Suppressor macrophage treated with lipopolysaccharide for 4 hours (primary cell): ENCODE results near the gene RPS18.
"Not testable (repeated sequence)": the region's sequence is repeated elsewhere in the genome, so short reads cannot be mapped to it uniquely, and the experiment has no call there.

Experiments
- DNase-seq: peaks from one replicate; pipeline ENCODE4 v3.0.0-alpha.2; 2020

Gene RPS18

DNA sequence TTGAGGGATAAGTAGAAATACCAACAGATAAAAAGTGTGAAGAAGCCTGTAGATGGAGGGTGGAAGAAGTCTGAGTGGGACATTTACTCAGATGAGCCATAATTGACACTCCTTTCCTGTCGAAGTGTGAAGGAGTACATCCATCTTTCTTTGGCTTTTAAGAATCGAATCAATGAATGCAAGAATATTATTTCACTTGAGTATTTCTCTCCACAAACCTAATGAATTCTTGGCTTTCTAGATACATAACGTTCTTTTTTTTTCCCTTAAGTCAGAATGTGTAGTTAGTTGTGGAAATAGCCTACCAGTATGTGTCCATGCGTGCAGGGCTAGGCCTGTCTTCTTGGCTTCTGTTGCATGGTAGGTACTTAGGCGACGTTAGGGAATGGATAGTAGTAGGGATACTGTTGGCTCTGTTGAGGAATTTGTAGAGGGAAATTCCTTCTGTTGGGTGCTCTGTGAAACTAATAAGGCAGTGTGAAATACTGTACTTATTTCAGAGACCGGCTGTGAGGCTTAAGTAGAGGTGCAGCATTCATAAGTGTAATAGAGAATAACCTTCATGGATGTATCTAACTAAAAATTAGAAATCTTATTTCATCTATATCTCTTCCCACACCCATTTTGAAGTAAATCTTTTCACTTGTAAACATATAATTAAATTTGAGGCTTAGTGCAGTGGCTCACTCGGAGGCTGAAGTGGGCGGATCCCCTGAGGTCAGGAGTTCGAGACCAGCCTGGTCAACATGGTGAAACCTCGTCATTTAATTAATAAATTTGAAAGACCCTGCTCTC is 1.5 kb downstream of the RPS18 start:
- DNase-seq, result no peak

DNA sequence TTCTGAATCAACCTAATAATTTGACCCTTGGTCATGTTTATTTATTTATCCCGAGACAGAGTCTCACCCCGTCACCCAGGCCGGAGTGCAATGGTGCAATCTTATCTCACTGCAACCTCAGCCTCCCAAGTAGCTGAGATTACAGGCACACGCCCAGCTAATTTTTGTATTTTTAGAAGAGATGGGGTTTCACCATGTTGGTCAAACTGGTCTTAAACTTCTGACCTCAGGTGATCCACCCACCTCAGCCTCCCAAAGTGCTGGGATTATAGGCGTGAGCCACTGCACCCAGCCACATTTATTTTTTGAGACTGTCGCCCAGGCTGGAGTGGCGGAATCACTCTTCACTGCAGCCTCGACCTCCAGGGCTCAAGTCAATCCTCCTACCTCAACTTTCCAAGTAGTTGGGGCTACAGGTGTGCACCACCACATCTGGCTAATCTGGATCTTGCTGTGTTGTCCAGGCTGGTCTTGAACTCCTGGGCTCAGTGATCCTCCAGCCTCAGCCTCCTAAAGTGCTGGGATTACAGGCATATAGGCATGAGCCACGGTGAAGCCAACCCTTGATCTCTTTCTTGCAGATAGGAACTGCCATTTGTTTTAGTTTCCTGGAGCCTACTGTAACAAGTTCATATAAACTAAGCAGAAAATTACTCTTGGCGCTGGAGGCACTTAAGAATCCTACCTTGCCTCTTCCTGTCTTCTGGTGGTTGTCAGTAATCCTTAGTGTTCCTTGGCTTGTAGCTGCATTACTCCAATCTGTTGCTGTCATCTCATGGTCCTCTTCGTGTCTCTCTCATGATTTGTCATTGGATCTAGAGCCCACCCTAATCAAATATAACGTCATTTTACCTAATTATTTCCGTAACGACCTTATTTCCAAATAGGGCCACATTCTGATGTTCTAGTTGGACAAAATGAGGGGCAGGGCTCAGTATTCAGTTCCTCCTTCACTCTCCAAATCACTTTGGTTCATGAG is 2.3 kb downstream of the RPS18 start:
- no peak for DNase-seq

DNA sequence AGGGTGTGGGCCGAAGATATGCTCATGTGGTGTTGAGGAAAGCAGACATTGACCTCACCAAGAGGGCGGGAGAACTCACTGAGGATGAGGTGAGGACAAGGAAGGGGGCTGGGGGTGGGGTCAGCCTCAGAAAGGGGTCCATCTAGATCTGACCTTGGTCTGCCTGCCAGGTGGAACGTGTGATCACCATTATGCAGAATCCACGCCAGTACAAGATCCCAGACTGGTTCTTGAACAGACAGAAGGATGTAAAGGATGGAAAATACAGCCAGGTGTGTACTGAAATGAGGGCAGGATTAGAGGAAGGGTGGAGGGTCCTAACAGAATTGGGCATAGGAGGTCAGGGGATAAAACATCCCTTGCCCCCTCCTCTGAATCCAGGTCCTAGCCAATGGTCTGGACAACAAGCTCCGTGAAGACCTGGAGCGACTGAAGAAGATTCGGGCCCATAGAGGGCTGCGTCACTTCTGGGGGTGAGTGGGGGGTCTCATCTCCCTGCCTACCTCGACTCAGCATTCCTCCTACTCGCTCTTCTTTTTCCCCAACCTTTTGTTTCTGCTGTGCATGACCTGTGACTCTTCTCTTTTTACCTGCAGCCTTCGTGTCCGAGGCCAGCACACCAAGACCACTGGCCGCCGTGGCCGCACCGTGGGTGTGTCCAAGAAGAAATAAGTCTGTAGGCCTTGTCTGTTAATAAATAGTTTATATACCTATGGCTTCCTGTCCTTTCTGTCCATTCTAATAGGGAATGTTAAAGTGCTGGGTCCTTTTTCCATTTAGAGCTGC is 4.1 kb downstream of the RPS18 start:
- DNase-seq, result not testable (repeated sequence)

DNA sequence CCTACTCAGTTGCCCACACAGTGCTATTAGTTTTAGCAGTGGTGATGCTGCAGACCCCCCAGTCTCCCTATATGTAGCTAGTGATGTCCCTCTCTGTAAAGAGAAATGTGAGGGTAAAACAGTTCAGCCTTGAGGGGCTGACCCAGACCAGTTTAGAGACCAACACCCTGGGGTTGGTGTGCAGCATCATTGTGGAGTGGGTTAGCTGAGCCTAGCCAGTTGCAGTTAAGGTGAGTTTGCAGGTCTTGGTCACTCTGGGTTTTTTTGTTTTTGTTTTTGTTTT is 4.6 kb downstream of the RPS18 start:
- no peak for DNase-seq

DNA sequence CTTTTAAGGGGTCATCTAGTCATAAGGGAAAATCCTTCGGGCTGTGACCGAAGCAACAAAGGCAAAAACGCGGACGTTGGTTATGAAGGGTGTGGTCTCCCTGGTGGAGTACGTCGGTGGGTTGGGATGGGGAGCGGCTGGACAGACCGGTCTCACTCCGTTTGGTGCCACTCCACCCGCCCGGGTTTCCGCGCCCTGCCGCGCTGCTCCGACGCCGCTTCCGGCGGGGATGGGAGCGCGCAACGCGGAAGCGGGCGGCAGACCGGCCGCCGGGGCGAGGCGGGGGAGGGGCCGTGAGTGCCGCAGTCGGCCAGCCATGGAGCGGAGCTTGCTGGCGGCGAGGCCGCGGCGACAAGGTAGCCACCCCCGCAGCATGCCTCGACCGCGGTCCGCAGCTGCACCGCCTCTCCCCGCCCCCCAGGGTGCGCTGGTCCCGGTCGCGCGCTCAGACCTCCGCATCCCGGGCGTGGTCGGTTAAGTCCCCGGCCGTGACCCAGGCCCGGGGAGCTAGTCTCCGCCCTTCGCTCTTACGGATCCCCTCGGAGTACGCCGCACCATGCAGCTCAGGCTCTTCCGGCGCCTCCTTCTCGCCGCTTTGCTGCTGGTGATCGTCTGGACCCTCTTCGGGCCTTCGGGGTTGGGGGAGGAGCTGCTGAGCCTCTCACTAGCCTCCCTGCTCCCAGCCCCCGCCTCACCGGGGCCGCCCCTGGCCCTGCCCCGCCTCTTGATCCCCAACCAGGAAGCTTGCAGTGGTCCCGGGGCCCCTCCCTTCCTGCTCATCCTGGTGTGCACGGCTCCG is 5.2 kb downstream of the RPS18 start, which contains the start of gene B3GALT4:
B3GALT4 (plus strand) TSS at position 260 of the 799 bp plus-strand sequence; CDS start at position 557, 297 bp downstream.
- peak; percentile 72 for DNase-seq

DNA sequence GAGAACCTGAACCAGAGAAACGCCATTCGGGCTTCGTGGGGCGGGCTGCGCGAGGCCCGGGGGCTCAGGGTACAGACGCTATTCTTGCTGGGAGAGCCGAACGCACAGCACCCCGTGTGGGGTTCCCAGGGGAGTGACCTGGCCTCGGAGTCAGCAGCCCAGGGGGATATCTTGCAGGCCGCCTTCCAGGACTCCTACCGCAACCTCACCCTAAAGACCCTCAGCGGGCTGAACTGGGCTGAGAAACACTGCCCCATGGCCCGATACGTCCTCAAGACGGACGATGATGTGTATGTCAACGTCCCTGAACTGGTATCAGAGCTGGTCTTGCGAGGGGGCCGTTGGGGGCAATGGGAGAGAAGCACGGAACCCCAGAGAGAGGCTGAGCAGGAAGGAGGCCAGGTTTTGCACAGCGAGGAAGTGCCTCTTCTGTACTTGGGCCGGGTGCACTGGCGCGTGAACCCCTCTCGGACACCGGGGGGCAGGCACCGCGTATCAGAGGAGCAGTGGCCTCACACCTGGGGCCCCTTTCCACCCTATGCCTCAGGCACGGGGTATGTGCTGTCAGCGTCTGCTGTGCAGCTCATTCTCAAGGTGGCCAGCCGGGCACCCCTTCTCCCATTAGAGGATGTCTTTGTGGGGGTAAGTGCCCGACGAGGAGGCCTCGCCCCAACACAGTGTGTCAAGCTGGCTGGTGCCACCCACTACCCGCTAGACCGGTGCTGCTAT is 6.0 kb downstream of the RPS18 start:
- no peak for DNase-seq

DNA sequence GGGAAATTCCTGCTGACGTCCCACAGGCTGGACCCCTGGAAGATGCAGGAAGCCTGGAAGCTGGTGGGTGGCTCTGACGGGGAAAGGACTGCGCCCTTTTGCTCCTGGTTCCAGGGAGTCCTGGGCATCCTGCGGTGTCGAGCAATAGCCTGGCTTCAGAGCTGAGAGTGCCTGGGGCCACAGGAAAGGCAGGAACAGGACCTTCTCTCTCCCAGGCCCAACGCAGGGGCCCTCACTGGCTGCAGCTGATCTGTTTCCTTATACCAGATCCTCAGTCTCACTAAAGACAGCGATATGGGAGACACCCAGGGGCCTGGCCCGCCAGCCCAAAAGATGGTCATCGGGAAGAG is 6.5 kb downstream of the RPS18 start:
- no peak for DNase-seq

DNA sequence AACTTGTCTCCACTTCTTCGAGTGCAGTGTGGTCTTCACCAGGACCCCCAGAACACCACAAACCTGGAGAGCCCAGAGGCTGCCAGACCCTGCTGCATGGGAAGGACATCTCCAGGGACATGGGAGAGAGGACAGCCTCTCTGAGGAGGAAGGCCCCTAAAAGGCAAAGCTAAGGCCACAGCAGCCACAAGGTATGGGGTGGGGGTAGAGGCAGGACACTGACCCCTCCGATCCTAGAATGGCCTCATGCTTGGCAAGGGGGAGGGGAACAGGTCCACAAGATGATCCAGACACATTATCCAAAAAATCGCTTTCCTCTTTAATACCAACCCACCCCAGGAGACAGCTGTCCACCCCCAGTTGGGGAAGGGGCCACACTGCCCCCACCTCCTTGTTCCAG is 6.9 kb downstream of the RPS18 start:
- DNase-seq, result no peak

DNA sequence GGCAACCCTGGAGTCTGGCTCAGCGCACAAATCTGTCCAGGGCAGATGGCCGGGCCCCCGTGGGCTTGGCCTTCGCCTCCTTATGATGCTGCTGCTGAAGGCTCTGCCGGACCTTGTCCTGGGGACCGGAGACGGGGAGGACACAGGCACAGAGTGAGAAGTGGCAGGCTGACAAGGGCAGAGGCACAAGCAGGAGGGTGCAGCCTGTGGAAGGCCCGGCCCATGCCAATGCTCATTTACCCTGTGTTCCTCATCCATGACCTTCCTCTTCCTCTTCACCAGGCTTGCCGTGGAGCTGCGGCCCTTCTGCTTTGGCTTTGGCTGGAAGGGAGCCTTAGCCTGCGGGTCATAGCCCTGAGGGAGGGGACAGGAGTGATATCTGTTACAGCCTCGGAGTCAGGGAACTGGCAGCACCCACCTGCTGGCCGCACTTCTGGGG is 7.4 kb downstream of the RPS18 start:
- DNase-seq, result no peak

DNA sequence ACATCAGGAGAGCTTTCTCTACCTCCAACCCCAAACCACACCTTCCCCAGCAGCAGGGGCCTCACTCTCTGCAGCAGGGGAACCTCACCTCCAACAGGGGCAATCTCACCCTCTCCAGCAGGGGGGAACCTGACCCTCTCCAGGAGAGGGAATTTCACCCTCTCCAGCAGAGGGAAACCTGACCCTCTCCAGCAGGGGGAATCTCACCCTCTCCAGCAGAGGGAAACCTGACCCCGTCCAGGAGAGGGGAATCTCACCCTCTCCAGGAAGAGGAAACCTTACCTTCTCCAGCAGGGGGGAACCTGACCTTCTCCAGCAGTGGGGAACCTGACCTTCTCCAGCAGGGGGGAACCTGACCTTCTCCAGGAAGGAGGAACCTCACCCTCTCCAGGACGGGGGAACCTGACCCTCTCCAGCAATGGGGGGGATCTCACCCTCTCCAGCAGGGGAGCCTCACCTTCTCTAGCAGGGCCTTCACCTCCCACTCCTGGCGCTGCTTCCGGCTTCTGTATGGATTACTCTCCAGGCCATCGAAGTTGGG is 8.2 kb downstream of the RPS18 start:
- DNase-seq, result peak; percentile 47

DNA sequence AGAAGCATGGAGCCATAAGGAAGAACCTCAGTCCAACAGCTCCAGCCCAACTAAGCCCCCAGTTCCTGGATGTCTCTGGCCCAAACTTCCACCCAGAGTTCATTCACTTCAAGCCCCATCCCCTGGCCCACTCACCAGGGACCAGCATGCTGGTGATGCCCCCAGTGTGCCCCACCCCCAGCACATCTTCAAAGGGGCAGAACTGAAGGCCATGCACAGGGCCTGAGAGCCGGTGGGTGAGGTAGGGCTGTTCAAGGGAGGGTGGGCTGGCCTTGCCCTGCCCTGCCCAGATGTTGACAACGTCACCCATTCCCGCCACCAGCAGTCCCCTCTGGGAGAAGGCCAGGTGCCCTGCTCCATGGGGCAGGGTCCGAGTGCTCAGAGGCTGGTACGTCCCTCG is 8.7 kb downstream of the RPS18 start:
- DNase-seq, result no peak

DNA sequence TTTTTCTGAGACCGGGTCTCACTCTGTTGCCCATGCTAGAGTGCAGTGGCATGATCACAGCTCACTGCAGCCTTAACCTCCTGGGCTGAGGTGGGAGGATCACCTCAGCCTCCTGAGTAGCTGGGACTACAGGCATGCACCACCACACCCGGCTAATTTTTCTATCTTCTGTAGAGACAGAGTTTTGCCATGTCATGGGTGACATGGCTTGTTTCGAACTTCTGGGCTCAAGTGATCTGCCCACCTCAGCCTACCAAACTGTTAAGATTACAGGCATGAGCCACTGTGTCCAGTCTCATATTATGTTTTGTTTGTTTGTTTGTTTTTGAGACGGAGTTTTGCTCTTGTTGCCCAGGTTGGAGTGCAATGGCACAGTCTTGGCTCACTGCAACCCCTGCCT is 13.3 kb downstream of the RPS18 start:
- DNase-seq, result not testable (repeated sequence)

DNA sequence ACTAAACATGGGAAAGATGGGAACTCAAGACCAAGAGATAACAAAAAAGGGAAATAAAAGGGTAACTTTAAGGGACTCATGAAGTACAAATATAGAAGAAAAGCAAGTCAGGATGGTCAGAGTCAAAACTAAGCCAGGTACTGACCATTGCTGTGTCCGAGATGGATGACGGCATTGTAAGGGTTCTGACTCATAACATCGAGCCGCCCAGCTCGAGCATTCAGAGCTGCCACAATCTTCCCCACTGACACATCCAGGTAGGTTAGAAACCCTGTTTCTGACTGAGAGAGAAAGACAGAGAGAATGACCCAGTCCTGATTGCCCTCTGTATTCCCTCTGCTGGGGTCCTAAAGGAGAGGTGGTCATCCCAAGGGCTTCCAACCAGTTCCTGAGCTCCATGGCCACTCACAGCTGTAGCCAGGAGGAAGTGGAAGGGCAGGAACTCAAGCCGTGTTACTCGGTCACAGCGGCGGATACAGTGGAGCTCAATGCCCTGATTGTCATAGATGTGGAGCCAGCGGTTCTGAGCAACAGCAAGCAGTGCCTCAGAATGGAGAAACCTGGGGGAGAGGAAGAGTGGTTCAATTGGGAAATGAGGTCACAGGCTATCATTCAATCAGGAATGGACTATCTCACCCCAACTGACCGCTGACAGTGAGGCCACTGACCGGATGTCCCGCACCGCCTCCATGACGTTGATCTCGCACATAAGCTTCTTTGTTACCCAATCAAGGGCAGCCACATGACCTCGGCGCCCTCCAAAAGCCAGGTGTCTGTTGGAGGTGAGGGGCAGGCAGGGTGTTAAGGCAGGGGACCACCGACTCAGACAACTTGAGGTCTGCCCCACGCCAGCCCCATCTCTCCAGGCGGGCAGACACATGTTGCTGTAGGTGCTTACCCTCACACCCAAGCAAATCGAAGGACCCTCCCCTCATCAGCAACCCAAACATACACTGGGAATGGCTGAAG is 15.4 kb downstream of the RPS18 start:
- no peak for DNase-seq

DNA sequence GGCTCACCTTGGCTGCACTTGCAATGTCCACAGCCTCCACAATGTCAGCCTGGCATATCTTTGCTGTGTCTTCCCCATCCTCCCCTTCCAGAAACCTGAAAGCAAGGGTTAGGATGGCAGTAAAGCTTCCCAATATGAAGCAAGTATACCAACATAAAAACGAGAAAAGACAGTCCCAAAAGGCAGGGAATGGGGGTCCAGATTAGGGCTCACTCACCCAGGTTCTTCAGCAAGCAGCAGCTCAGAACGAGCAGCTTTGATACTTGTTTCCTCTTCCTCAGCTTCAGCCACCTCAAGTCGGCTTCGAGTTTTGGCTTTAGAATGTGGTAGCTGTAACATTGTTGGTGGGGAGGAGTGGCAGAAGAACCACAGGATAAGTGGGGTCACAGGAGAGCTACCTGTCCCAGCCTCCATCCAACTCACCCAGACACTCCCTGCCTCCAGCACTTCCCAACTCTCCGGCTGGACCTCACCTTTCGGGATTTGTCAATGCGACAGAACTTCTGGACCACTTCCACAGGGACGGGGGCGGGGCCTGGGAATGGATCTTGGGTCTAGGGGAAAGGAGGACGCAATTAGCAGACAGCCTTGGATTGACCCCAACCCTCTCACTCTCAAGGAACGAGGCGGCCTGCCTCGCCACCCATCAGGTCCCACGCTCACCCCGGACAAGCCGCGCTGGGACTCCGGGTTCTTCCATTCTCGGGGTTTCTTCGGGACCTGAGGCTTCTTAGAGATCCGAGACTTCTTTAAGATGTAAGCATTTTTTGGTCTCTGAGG is 16.5 kb downstream of the RPS18 start:
- DNase-seq, result no peak

DNA sequence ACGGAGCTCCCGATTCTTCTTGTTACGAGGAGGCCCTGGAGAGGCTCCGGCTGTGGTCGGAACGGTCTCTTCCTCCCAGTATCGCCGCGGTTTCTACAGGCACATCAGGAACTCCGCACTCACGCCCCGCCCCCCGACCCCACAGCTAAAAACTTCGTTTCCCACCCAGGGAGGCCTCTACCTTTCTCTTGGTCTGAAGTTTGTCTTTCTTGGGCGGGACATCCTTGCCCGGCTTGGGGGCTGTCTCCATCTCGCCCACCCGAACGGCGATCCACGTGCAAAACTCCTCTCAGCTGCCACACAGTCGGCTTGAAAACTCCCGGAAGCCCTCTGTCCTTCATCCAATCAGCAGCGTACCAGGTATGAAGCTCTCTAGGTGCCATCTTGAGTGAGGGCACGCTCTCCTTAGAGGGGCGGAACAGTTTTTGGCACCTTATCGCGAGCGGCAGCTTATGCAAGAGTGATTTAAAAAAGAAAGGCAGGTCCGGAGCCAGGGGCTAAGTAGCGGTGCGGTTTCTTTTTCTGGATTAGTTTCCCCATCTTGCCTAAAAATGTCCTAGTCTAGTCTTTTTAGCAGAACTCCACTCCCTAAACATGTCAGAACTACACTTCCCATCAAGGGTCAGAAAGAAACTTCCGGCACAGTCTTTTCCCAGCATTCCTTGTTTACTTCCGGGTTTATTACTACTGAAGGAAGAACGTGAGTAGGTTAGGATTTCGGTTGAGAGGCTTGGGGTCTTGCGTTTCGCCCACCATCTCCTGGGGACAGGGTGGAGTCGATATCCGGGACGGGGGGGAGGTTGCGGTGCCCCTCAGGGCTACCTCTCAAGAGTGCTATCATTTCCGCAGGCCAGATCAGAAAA is 17.3 kb downstream of the RPS18 start, which contains the start of the genes PFDN6 and WDR46:
PFDN6 (plus strand) TSS at position 681 of the 863 bp plus-strand sequence. CDS start 256 bp downstream, outside the sequence.
WDR46 (minus strand) TSS at position 319 of the 863 bp plus-strand sequence; CDS start at position 250, 69 bp downstream.
- DNase-seq, result peak; percentile 91

DNA sequence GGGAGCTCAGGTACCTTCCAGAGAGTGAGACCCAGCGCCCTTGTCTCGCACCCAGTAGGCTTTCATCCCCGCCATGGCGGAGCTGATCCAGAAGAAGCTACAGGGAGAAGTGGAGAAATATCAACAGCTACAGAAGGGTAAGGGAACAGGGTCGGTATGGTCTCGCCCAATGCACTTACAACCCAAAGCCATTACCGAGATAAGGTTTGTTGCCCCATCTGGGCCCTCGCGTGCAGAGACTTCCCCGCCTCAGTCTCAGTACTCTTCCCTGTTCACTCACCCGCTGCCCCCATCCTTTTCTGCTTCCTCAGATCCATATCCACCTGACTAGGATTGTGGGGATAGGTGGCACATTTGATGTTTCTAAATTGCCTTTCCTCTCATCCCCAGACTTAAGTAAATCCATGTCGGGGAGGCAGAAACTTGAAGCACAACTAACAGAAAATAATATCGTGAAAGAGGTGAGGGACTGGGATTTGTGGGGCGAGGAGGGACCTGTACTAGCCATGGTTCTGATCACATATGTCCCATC is 18.0 kb downstream of the RPS18 start:
- no peak for DNase-seq

DNA sequence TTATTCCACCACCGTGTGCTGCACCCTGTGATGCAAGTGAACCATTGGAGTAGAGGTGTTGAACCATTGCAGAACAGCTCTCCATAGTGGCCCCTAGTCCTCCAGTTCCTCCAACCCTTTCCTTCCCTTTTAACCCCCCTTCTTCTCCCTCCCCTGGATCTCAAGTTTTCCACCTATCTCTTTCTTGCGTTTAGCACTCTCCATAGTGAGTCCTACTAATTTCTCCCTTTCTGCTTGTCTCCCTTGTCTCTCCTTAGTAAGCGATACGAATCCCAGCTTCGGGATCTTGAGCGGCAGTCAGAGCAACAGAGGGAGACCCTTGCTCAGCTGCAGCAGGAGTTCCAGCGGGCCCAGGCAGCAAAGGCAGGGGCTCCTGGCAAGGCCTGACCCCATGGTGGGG is 18.6 kb downstream of the RPS18 start:
- DNase-seq, result no peak
